Esophagus (tissue), 2 donors: ENCODE data around the gene ASPG. TPM values are rescaled to one million over a fixed set of nuclear protein-coding genes. Genes with fewer than 3 reads are reported as not detected.

ENCODE experiments used
- H3K27ac ChIP-seq, 2 donors: one replicate each; pipeline ENCODE4 v1.5.1; 2013; ENCODE audit warnings: low read depth in 2 of 2, mild to moderate bottlenecking in 2 of 2, inconsistent platforms in 1 of 2, low read length in 1 of 2, moderate library complexity in 1 of 2
- H3K27me3 ChIP-seq, 2 donors: one replicate each; pipeline ENCODE4 v1.6.1; 2013; ENCODE audit warnings: low read length in 2 of 2, control low read depth in 1 of 2, mild to moderate bottlenecking in 1 of 2; ENCODE audit not compliant: insufficient read depth in 2 of 2, control insufficient read depth in 1 of 2
- H3K36me3 ChIP-seq, 2 donors: one replicate each; pipeline ENCODE4 v1.6.1; 2013; ENCODE audit warnings: low read length in 1 of 2; ENCODE audit not compliant: control insufficient read depth in 2 of 2, insufficient read depth in 2 of 2
- H3K4me1 ChIP-seq, 2 donors: one replicate each; pipeline ENCODE4 v1.6.1; 2013; ENCODE audit warnings: low read length in 1 of 2; ENCODE audit not compliant: control insufficient read depth in 2 of 2, insufficient read depth in 2 of 2
- H3K4me3 ChIP-seq, 2 donors: one replicate each; pipeline ENCODE4 v1.5.1; 2013; ENCODE audit warnings: low read length in 2 of 2, mild to moderate bottlenecking in 2 of 2, low read depth in 1 of 2, moderate library complexity in 1 of 2
- H3K9me3 ChIP-seq, 2 donors: one replicate each; pipeline ENCODE4 v1.6.1; 2013; ENCODE audit warnings: mild to moderate bottlenecking in 2 of 2, low read depth in 1 of 2, low read length in 1 of 2, moderate library complexity in 1 of 2; ENCODE audit not compliant: control insufficient read depth in 2 of 2, insufficient read depth in 1 of 2
- WGBS, 2 donors: extraction: QIAGEN DNeasy Blood & Tissue Kit; methylation state at CpG; one replicate each; pipeline ENCODE4 v1.1.7; 2013; 5-methylcytosine and 5-hydroxymethylcytosine counted together
- polyA plus RNA-seq, 2 donors: library from polyadenylated mRNA; stranded (reverse); fragments of 200-250 nt; gene quantifications; one replicate each; pipeline ENCODE4 v1.2.3, GENCODE V29; 2013
- donor health status: healthy with polysubstance abuse.
- donor health status: Bipolar disorder and iron deficiency.

The ASPG gene
- polyA plus RNA-seq, 2 donors = 50.4 to 86.4 TPM

GRCh38 chr14:104084251-104085002, 1.1 kb upstream of the ASPG start:
- Histone ChIP-seq H3K36me3 (no peaks in the 10 kb centered on the region), H3K4me1 (peaks cover 0 to 2% of the 10 kb centered on the region in 2 donors), H3K27me3 (peaks cover 0 to 3% of the 10 kb centered on the region in 2 donors), H3K9me3 (no peaks in the 10 kb centered on the region), H3K4me3 (no peak overlapping the region), H3K27ac (no peak overlapping the region)
- WGBS, 2 donors = 66 to 70% methylated on average over 16 of the region's 16 CpGs

- Histone ChIP-seq H3K9me3 (no peaks in the 10 kb centered on the region), H3K4me1 (peaks cover 0 to 2% of the 10 kb centered on the region in 2 donors), H3K27me3 (no peaks in the 10 kb centered on the region), H3K27ac (no peak overlapping the region), H3K36me3 (no peaks in the 10 kb centered on the region), H3K4me3 (no peak overlapping the region)
- 40 to 41% methylated on average over 29 of the region's 29 CpGs for WGBS, 2 donors
These were observed 345 bp downstream of the ASPG start for GRCh38 chr14:104085889-104086201.

GRCh38 chr14:104086210-104086660, 735 bp downstream of the ASPG start:
- Histone ChIP-seq H3K9me3 (no peaks in the 10 kb centered on the region), H3K4me1 (peaks cover 0 to 2% of the 10 kb centered on the region in 2 donors), H3K27ac (no peak overlapping the region), H3K4me3 (no peak overlapping the region), H3K27me3 (no peaks in the 10 kb centered on the region), H3K36me3 (no peaks in the 10 kb centered on the region)
- 63 to 76% methylated on average over 11 to 13 of the region's 13 CpGs for WGBS, 2 donors

- H3K27me3 ChIP-seq = no peaks in the 10 kb centered on the region
- H3K27ac ChIP-seq = no peak overlapping the region
- H3K4me1 ChIP-seq = peaks cover 0 to 2% of the 10 kb centered on the region in 2 donors
- no peaks in the 10 kb centered on the region for H3K9me3 ChIP-seq
- no peaks in the 10 kb centered on the region for H3K36me3 ChIP-seq
- no peak overlapping the region for H3K4me3 ChIP-seq
- 78 to 80% methylated on average over 16 of the region's 16 CpGs for WGBS, 2 donors
These were observed 1.4 kb downstream of the ASPG start for GRCh38 chr14:104086661-104087461.

GRCh38 chr14:104087505-104087904, 2.0 kb downstream of the ASPG start:
- Histone ChIP-seq H3K27me3 (no peaks in the 10 kb centered on the region), H3K27ac (no peak overlapping the region), H3K9me3 (no peaks in the 10 kb centered on the region), H3K4me1 (peaks cover 0 to 2% of the 10 kb centered on the region in 2 donors), H3K36me3 (no peaks in the 10 kb centered on the region), H3K4me3 (no peak overlapping the region)
- WGBS, 2 donors = 89 to 91% methylated on average over 17 of the region's 17 CpGs

- H3K36me3 ChIP-seq = no peaks in the 10 kb centered on the region
These were observed 2.7 kb downstream of the ASPG start for GRCh38 chr14:104087981-104088850.

GRCh38 chr14:104090071-104090748, 4.7 kb downstream of the ASPG start:
- Histone ChIP-seq H3K27me3 (no peaks in the 10 kb centered on the region), H3K4me1 (peaks cover 4 to 8% of the 10 kb centered on the region in 2 donors), H3K36me3 (no peaks in the 10 kb centered on the region), H3K9me3 (no peaks in the 10 kb centered on the region), H3K4me3 (no peak overlapping the region), H3K27ac (no peak overlapping the region)
- WGBS, 2 donors = 86 to 87% methylated on average over 20 of the region's 20 CpGs

More at GRCh38 chr14:104087981-104088850, 2.7 kb downstream of the ASPG start:
- Histone ChIP-seq H3K4me3 (no peak overlapping the region), H3K4me1 (peaks cover 0 to 2% of the 10 kb centered on the region in 2 donors), H3K27ac (no peak overlapping the region), H3K27me3 (no peaks in the 10 kb centered on the region), H3K9me3 (no peaks in the 10 kb centered on the region)
- WGBS, 2 donors = 69 to 76% methylated on average over 23 of the region's 23 CpGs

GRCh38 chr14:104091061-104091926, 5.8 kb downstream of the ASPG start:
- H3K9me3 ChIP-seq = no peaks in the 10 kb centered on the region
- no peak overlapping the region for H3K4me3 ChIP-seq
- H3K27me3 ChIP-seq = no peaks in the 10 kb centered on the region
- no peaks in the 10 kb centered on the region for H3K36me3 ChIP-seq
- 53 to 54% methylated on average over 26 of the region's 26 CpGs for WGBS, 2 donors
- H3K4me1 ChIP-seq = peaks cover 4 to 6% of the 10 kb centered on the region in 2 donors
- no peak overlapping the region for H3K27ac ChIP-seq
